ENCODE measurements around the gene BCAS3. TPM values are rescaled to one million over a fixed set of nuclear protein-coding genes. Genes with fewer than 3 reads are reported as not detected.

The BCAS3 gene
- total RNA-seq, 6 experiments from 2014 or later: 9.2 to 22.1 (median 14.2) TPM

DNA sequence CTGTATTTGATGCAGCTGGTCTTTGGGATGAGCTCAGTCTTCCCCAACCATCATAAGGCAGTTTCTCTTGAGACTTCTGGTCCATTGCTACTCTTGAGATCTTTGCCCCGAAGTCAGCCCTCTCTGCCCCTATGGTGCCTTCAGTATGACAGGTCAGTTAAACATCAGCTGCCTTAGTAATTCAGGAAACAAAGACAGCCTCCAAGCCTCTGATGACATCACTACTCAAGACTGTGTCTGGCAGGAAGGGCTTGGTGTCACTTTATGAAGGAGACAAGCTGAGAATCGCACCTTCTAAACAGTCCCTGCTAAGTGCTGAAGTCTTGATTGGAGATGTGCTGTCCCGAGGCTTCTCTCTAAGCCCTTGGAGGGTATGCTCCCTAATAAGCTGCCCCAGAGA, 617.1 kb downstream of the BCAS3 start:
- TF ChIP-seq POLR2A (IDR thresholded peaks at IDR 0.05): no peak
- DNase-seq (no peak), ATAC-seq (no peak)
- intact Hi-C loops (cut with DNase I): no loop called here
- Histone ChIP-seq H3K4me1 (no peaks in the 10 kb centered on the region), H3K4me3 (no peak overlapping the region), H3K27me3 (no peaks in the 10 kb centered on the region), H3K27ac (no peak overlapping the region), H3K36me3 (no peaks in the 10 kb centered on the region), H3K9me3 (no peaks in the 10 kb centered on the region)
- 77% methylated on average over 2 of the region's 3 CpGs for WGBS (ENCODE audit: insufficient coverage, low coverage, low lambda C conversion rate, missing lambda C conversion rate)

- ATAC-seq: no peak
- H3K27me3 ChIP-seq: no peaks in the 10 kb centered on the region
- H3K36me3 ChIP-seq: no peaks in the 10 kb centered on the region
- no peak for DNase-seq
- no peak overlapping the region for H3K27ac ChIP-seq
- intact Hi-C loops (cut with DNase I): no loop called here
- H3K4me3 ChIP-seq: no peak overlapping the region
- H3K4me1 ChIP-seq: no peaks in the 10 kb centered on the region
- 94% methylated on average over 2 of the region's 2 CpGs for WGBS (ENCODE audit: insufficient coverage, low coverage, low lambda C conversion rate, missing lambda C conversion rate)
- no peaks in the 10 kb centered on the region for H3K9me3 ChIP-seq
- TF ChIP-seq, protein P1, sequence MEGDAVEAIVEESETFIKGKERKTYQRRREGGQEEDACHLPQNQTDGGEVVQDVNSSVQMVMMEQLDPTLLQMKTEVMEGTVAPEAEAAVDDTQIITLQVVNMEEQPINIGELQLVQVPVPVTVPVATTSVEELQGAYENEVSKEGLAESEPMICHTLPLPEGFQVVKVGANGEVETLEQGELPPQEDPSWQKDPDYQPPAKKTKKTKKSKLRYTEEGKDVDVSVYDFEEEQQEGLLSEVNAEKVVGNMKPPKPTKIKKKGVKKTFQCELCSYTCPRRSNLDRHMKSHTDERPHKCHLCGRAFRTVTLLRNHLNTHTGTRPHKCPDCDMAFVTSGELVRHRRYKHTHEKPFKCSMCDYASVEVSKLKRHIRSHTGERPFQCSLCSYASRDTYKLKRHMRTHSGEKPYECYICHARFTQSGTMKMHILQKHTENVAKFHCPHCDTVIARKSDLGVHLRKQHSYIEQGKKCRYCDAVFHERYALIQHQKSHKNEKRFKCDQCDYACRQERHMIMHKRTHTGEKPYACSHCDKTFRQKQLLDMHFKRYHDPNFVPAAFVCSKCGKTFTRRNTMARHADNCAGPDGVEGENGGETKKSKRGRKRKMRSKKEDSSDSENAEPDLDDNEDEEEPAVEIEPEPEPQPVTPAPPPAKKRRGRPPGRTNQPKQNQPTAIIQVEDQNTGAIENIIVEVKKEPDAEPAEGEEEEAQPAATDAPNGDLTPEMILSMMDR (IDR thresholded peaks at IDR 0.05): no peak
- TF ChIP-seq POLR2A (IDR thresholded peaks at IDR 0.05): no peak
Observed at GRCh38 chr17:61296058-61296457, 618.4 kb downstream of the BCAS3 start.

DNA sequence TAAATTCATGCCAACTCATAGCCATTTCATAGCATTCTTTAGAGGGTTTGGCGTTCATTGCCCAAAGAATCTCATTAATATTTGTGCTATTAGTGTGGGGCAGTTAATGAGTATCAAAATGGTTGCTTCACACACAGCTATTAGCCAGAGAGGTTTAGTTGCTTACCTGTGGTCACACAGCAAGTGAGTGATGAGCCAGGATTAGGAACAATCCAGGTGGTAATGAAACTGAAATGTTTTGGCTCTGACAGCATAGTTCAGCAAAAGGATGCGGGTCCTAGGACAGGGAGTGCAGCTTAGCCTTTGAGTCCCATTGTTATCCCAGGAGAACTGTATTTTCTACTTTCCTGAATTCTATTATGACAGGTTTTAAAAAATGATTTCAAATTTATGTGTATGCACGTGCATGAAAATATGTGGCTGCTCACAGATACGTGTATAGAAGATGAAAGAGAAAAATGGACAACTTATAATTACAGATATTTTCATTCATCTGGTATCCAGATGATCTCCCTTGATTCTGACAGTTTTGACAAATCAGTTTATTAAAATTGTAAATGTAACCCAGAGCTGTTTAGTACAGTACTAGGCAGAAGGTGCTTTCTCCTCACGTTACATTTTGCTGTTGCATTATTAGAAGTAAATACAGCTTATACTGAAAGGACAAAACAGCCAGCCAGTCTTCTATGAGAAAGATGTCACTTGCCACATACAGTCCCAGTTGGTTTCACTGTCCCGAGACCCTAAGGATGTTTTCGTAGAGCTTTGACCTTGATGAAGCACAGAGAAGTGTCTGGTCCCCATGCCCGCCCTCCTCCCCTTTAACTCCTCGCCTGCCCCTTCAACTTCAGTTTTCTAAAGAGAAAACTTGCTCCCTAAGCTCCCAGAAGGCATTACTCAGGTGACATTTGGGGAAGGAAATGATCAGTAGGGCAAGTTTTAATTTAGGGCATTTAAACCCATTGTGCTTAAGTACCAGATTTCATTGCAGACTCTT, 622.2 kb downstream of the BCAS3 start:
- no peak overlapping the region for H3K27ac ChIP-seq
- WGBS (ENCODE audit: insufficient coverage, low coverage, low lambda C conversion rate, missing lambda C conversion rate): 85% methylated on average over 9 of the region's 9 CpGs

GRCh38 chr17:61302953-61303816, 625.5 kb downstream of the BCAS3 start:
- no peaks in the 10 kb centered on the region for H3K27me3 ChIP-seq
- H3K27ac ChIP-seq: no peak overlapping the region
- intact Hi-C loops (cut with DNase I): no loop called here
- TF ChIP-seq, protein P1 (IDR thresholded peaks at IDR 0.05): no peak
- no peak for TF ChIP-seq POLR2A (IDR thresholded peaks at IDR 0.05)
- ATAC-seq: no peak
- no peak for DNase-seq
- H3K4me3 ChIP-seq: no peak overlapping the region
- WGBS (ENCODE audit: insufficient coverage, low coverage, low lambda C conversion rate, missing lambda C conversion rate): 58% methylated on average over 3 of the region's 12 CpGs
- H3K9me3 ChIP-seq: no peaks in the 10 kb centered on the region
- peaks cover 0 to 9% (median 0%) of the 10 kb centered on the region in 4 donors for H3K4me1 ChIP-seq
- H3K36me3 ChIP-seq: no peaks in the 10 kb centered on the region

More for the DNA sequence above, 622.2 kb downstream of the BCAS3 start:
- no peaks in the 10 kb centered on the region for H3K9me3 ChIP-seq
- no peak overlapping the region for H3K4me3 ChIP-seq
- TF ChIP-seq, protein P1 (IDR thresholded peaks at IDR 0.05): no peak
- no peak for TF ChIP-seq POLR2A (IDR thresholded peaks at IDR 0.05)
- no peaks in the 10 kb centered on the region for H3K27me3 ChIP-seq
- no peaks in the 10 kb centered on the region for H3K36me3 ChIP-seq
- ATAC-seq: no peak
- intact Hi-C loops (cut with DNase I): no loop called here
- peaks cover 0 to 3% (median 0%) of the 10 kb centered on the region in 4 donors for H3K4me1 ChIP-seq
- no peak for DNase-seq

GRCh38 chr17:61303817-61304096, 626.1 kb downstream of the BCAS3 start:
- no peak for ATAC-seq
- H3K27ac ChIP-seq: no peak overlapping the region
- TF ChIP-seq, protein P1 (IDR thresholded peaks at IDR 0.05): no peak
- no peak for TF ChIP-seq POLR2A (IDR thresholded peaks at IDR 0.05)
- intact Hi-C loops (cut with DNase I): no loop called here
- H3K4me1 ChIP-seq: peaks cover 0 to 9% (median 0%) of the 10 kb centered on the region in 4 donors
- no peaks in the 10 kb centered on the region for H3K27me3 ChIP-seq
- H3K36me3 ChIP-seq: no peaks in the 10 kb centered on the region
- no peaks in the 10 kb centered on the region for H3K9me3 ChIP-seq
- no peak for DNase-seq
- H3K4me3 ChIP-seq: no peak overlapping the region
